ENCODE results near the gene UBL4A. TPM values are rescaled to one million over a fixed set of nuclear protein-coding genes. Genes with fewer than 3 reads are reported as not detected.

The UBL4A gene
- 69.3 to 72.8 TPM (median 70.1 TPM) in 5 replicates for total RNA-seq (2022; extraction: Qiagen RNA extraction)

GRCh38 chrX:154486396-154487207 is at the start of gene UBL4A:
Gene UBL4A (minus strand): TSS chrX:154486615. CDS start chrX:154486584, 31 bp downstream.

GRCh38 chrX:154515966-154516655 is 29.7 kb upstream of the UBL4A start, which contains the start of gene FAM3A:
Gene FAM3A (minus strand): TSS chrX:154516232. CDS start chrX:154515772, 460 bp downstream.

GRCh38 chrX:154490414-154491083 is 4.1 kb upstream of the UBL4A start, which contains the start of gene SLC10A3:
Gene SLC10A3 (minus strand): TSS chrX:154490629. CDS start chrX:154488940, 1,689 bp downstream.

GRCh38 chrX:154478728-154479622 is 7.4 kb downstream of the UBL4A start, which contains the start of gene LAGE3:
Gene LAGE3 (minus strand): TSS chrX:154479281. CDS start chrX:154478915, 366 bp downstream.

GRCh38 chrX:154458116-154458953 is 28.1 kb downstream of the UBL4A start, which contains the start of gene PLXNA3:
Gene PLXNA3 (plus strand): TSS chrX:154458281. CDS start chrX:154460184, 1,903 bp downstream.

GRCh38 chrX:154443992-154444754 is 42.2 kb downstream of the UBL4A start, which contains the start of gene FAM50A:
Gene FAM50A (plus strand): TSS chrX:154444141. CDS start chrX:154444236, 95 bp downstream.

GRCh38 chrX:154436983-154437752 is 49.2 kb downstream of the UBL4A start, which contains the start of gene GDI1:
Gene GDI1 (plus strand): TSS chrX:154437154. CDS start chrX:154437255, 101 bp downstream.

Other genes with a start within 250 kb of the UBL4A start
- not detected in 5 replicates for gene OPN1MW3, start 229.0 kb downstream of the UBL4A start, total RNA-seq (2022; extraction: Qiagen RNA extraction)
- gene TEX28, start 191.5 kb downstream of the UBL4A start, total RNA-seq (2022; extraction: Qiagen RNA extraction), result not detected in 5 replicates
- 0.06 to 0.29 TPM (median 0.08 TPM) in 5 replicates for gene TKTL1, start 190.8 kb downstream of the UBL4A start, total RNA-seq (2022; extraction: Qiagen RNA extraction)
- gene FLNA, start 112.0 kb downstream of the UBL4A start, total RNA-seq (2022; extraction: Qiagen RNA extraction), result 1,465 to 1,719 TPM (median 1,545 TPM) in 5 replicates
- 121 to 162 TPM (median 156 TPM) in 5 replicates for gene EMD, start 107.3 kb downstream of the UBL4A start, total RNA-seq (2022; extraction: Qiagen RNA extraction)
- 5,370 to 5,663 TPM (median 5,520 TPM) in 5 replicates for gene RPL10, start 88.2 kb downstream of the UBL4A start, total RNA-seq (2022; extraction: Qiagen RNA extraction)
- 29.4 to 31.6 TPM (median 30.7 TPM) in 5 replicates for gene DNASE1L1, start 77.4 kb downstream of the UBL4A start, total RNA-seq (2022; extraction: Qiagen RNA extraction)
- 31.1 to 38.9 TPM (median 38.3 TPM) in 5 replicates for gene TAFAZZIN, start 75.1 kb downstream of the UBL4A start, total RNA-seq (2022; extraction: Qiagen RNA extraction)
- 80.6 to 110 TPM (median 109 TPM) in 5 replicates for gene ATP6AP1, start 57.9 kb downstream of the UBL4A start, total RNA-seq (2022; extraction: Qiagen RNA extraction)
- gene GDI1, start 49.5 kb downstream of the UBL4A start, total RNA-seq (2022; extraction: Qiagen RNA extraction), result 94.0 to 113 TPM (median 102 TPM) in 5 replicates
- gene FAM50A, start 42.5 kb downstream of the UBL4A start, total RNA-seq (2022; extraction: Qiagen RNA extraction), result 90.3 to 117 TPM (median 109 TPM) in 5 replicates
- gene PLXNA3, start 28.3 kb downstream of the UBL4A start, total RNA-seq (2022; extraction: Qiagen RNA extraction), result 9.5 to 18.3 TPM (median 14.6 TPM) in 5 replicates
- gene LAGE3, start 7.3 kb downstream of the UBL4A start, total RNA-seq (2022; extraction: Qiagen RNA extraction), result 45.3 to 75.3 TPM (median 70.4 TPM) in 5 replicates
- gene SLC10A3, start 4.0 kb upstream of the UBL4A start, total RNA-seq (2022; extraction: Qiagen RNA extraction), result 30.3 to 43.5 TPM (median 43.0 TPM) in 5 replicates
- 36.9 to 48.3 TPM (median 46.0 TPM) in 5 replicates for gene FAM3A, start 29.6 kb upstream of the UBL4A start, total RNA-seq (2022; extraction: Qiagen RNA extraction)
- 1,365 to 1,554 TPM (median 1,434 TPM) in 5 replicates for gene G6PD, start 60.2 kb upstream of the UBL4A start, total RNA-seq (2022; extraction: Qiagen RNA extraction)
- 36.1 to 45.9 TPM (median 43.1 TPM) in 5 replicates for gene IKBKG, start 61.0 kb upstream of the UBL4A start, total RNA-seq (2022; extraction: Qiagen RNA extraction)
- not detected in 5 replicates for gene CTAG1A, start 98.5 kb upstream of the UBL4A start, total RNA-seq (2022; extraction: Qiagen RNA extraction)
- gene CTAG1B, start 132.7 kb upstream of the UBL4A start, total RNA-seq (2022; extraction: Qiagen RNA extraction), result not detected in 5 replicates
- not detected in 5 replicates for gene CTAG2, start 167.0 kb upstream of the UBL4A start, total RNA-seq (2022; extraction: Qiagen RNA extraction)

Data from A549 treated with AZD2906 at 1 μM for 4 hours (cell line).